ENCODE results near the gene SHROOM2.

GRCh38 chrX:9862525-9862924 lies 76.3 kb downstream of the SHROOM2 start:
- TF ChIP-seq ZNF585B (tag by site-specific recombination; IDR thresholded peaks at IDR 0.05) (no peak), CTCF (tag by site-specific recombination; IDR thresholded peaks at IDR 0.05) (no peak), HOXA7 (CRISPR knock-in tag; IDR thresholded peaks at IDR 0.05; ENCODE audit: borderline replicate concordance) (no peak), ZNF302 (tag by site-specific recombination; IDR thresholded peaks at IDR 0.05; ENCODE audit: low read depth) (no peak)

Measured in HEK293 (cell line).